HEK293 (cell line): Measurements from ENCODE around the gene PSTPIP2.

Experiments
- CTCF ChIA-PET: fragments of 350-600 bp; formaldehyde crosslinking; extraction: SDS; loops from one replicate; lab custom pipeline; 2021; ENCODE audit warnings: antibody characterized with exemption; lab: Yijun Ruan, JAX
- POLR2A ChIA-PET: fragments of 300-600 bp; formaldehyde crosslinking; extraction: SDS; loops from one replicate; lab custom pipeline; 2020; ENCODE audit warnings: antibody characterized with exemption, inconsistent platforms; lab: Yijun Ruan, JAX
- H3K27ac ChIP-seq: fragments of 200-500 bp; sonication (Bioruptor generic); 2 replicates; pipeline ENCODE4 v1.5.1; 2014; ENCODE audit warnings: low read depth, low read length, control low read depth, inconsistent platforms; ENCODE audit errors: extremely low read depth
- H3K36me3 ChIP-seq, 2 experiments: fragments of 200-500 bp in 1 of 2; sonication (Bioruptor generic) in 1 of 2; 1 replicate in 1 of 2; 2 replicates in 1 of 2; pipeline ENCODE4 v1.5.1; 2014 to 2017; ENCODE audit warnings: inconsistent platforms in 2 of 2, low read length in 2 of 2; ENCODE audit not compliant: control insufficient read depth in 2 of 2, insufficient read depth in 1 of 2
- H3K4me1 ChIP-seq: fragments of 200-500 bp; sonication (Bioruptor generic); 2 replicates; pipeline ENCODE4 v1.5.1; 2014; ENCODE audit warnings: mild to moderate bottlenecking, low read length, inconsistent platforms; ENCODE audit not compliant: control insufficient read depth, insufficient read depth
- H3K4me3 ChIP-seq: 2 replicates; pipeline ENCODE4 v1.5.1; 2011; ENCODE audit warnings: low read depth, mild to moderate bottlenecking, control low read depth, low read length, moderate library complexity
- H3K9me3 ChIP-seq: fragments of 200-500 bp; sonication (Bioruptor generic); 2 replicates; pipeline ENCODE4 v1.5.1; 2014; ENCODE audit warnings: low read depth, low read length, inconsistent platforms; ENCODE audit not compliant: control insufficient read depth, insufficient read depth
- AEBP2 ChIP-seq: fragments of 450-650 bp; formaldehyde crosslinking; IDR thresholded peaks from 2 replicates; pipeline ENCODE4 v1.5.1; 2016; ENCODE audit warnings: missing biosample characterization, missing genetic modification characterization, borderline replicate concordance
- GLI4 ChIP-seq: fragments of 450-650 bp; formaldehyde crosslinking; IDR thresholded peaks from 2 replicates; pipeline ENCODE4 v1.5.1; 2016; ENCODE audit warnings: missing biosample characterization, missing genetic modification characterization
- TCF7L2 ChIP-seq: IDR thresholded peaks from 2 replicates; pipeline ENCODE4 v1.6.1; 2011; ENCODE audit warnings: low read depth, mild to moderate bottlenecking, inconsistent platforms, low read length, moderate library complexity, borderline replicate concordance
- ZNF114 ChIP-seq: fragments of 450-650 bp; formaldehyde crosslinking; IDR thresholded peaks from 2 replicates; pipeline ENCODE4 v1.5.0; 2017; ENCODE audit warnings: missing biosample characterization, missing genetic modification characterization
- ZNF140 ChIP-seq: fragments of 450-650 bp; formaldehyde crosslinking; IDR thresholded peaks from 2 replicates; pipeline ENCODE4 v1.5.1; 2016; ENCODE audit warnings: missing biosample characterization, missing genetic modification characterization
- ZNF155 ChIP-seq: fragments of 450-650 bp; formaldehyde crosslinking; IDR thresholded peaks from 2 replicates; pipeline ENCODE4 v1.5.1; 2016; ENCODE audit warnings: missing biosample characterization, missing genetic modification characterization
- ZNF157 ChIP-seq: fragments of 450-650 bp; formaldehyde crosslinking; IDR thresholded peaks from 2 replicates; pipeline ENCODE4 v1.5.1; 2016; ENCODE audit warnings: missing biosample characterization, missing genetic modification characterization
- ZNF2 ChIP-seq: fragments of 450-650 bp; formaldehyde crosslinking; IDR thresholded peaks from 2 replicates; pipeline ENCODE4 v1.5.1; 2016; ENCODE audit warnings: missing biosample characterization, missing genetic modification characterization
- ZNF248 ChIP-seq: fragments of 450-650 bp; formaldehyde crosslinking; IDR thresholded peaks from 2 replicates; pipeline ENCODE4 v1.5.1; 2017; ENCODE audit warnings: missing biosample characterization, missing genetic modification characterization
- ZNF274 ChIP-seq, 2 experiments: fragments of 200-500 bp in 1 of 2; fragments of 450-650 bp in 1 of 2; sonication (Bioruptor generic) in 1 of 2; formaldehyde crosslinking in 1 of 2; IDR thresholded peaks; 2 replicates each; pipeline versions ENCODE4 v1.5.1 to v1.6.1; 2014 to 2016; ENCODE audit warnings: borderline replicate concordance in 1 of 2, inconsistent platforms in 1 of 2, low read length in 1 of 2, missing biosample characterization in 1 of 2, missing genetic modification characterization in 1 of 2
- ZNF280C ChIP-seq: fragments of 450-650 bp; formaldehyde crosslinking; IDR thresholded peaks from 2 replicates; pipeline ENCODE4 v1.5.1; 2016; ENCODE audit warnings: missing biosample characterization, missing genetic modification characterization
- ZNF366 ChIP-seq: fragments of 450-650 bp; formaldehyde crosslinking; conservative IDR thresholded peaks from 2 replicates; pipeline ENCODE4 v1.5.1; 2016; ENCODE audit warnings: missing biosample characterization, missing genetic modification characterization
- ZNF391 ChIP-seq: fragments of 450-650 bp; formaldehyde crosslinking; IDR thresholded peaks from 2 replicates; pipeline ENCODE4 v1.5.1; 2016; ENCODE audit warnings: low read depth, missing biosample characterization, missing genetic modification characterization, borderline replicate concordance
- ZNF416 ChIP-seq: fragments of 450-650 bp; formaldehyde crosslinking; IDR thresholded peaks from 2 replicates; pipeline ENCODE4 v1.5.1; 2016; ENCODE audit warnings: missing biosample characterization, missing genetic modification characterization
- ZNF48 ChIP-seq: fragments of 450-650 bp; formaldehyde crosslinking; IDR thresholded peaks from 2 replicates; pipeline ENCODE4 v1.5.1; 2016; ENCODE audit warnings: missing biosample characterization, missing genetic modification characterization
- ZNF501 ChIP-seq: fragments of 450-650 bp; formaldehyde crosslinking; IDR thresholded peaks from 2 replicates; pipeline ENCODE4 v1.5.1; 2016; ENCODE audit warnings: missing biosample characterization, missing genetic modification characterization
- ZNF514 ChIP-seq: fragments of 450-650 bp; formaldehyde crosslinking; IDR thresholded peaks from 2 replicates; pipeline ENCODE4 v1.5.1; 2016; ENCODE audit warnings: missing biosample characterization, missing genetic modification characterization
- ZNF664 ChIP-seq: fragments of 450-650 bp; formaldehyde crosslinking; IDR thresholded peaks from 2 replicates; pipeline ENCODE4 v1.5.1; 2016; ENCODE audit warnings: missing biosample characterization, missing genetic modification characterization
- ZNF677 ChIP-seq: fragments of 450-650 bp; IDR thresholded peaks from 2 replicates; pipeline ENCODE4 v1.5.0; 2018; ENCODE audit warnings: missing biosample characterization, mild to moderate bottlenecking, missing genetic modification characterization, moderate library complexity
- TF ChIP-seq, protein P1 (sequence below): fragments of 450-650 bp; formaldehyde crosslinking; IDR thresholded peaks from 2 replicates; pipeline ENCODE4 v1.5.1; 2017; ENCODE audit warnings: missing biosample characterization, missing genetic modification characterization
- TF ChIP-seq, protein P2 (sequence below): fragments of 450-650 bp; formaldehyde crosslinking; IDR thresholded peaks from 2 replicates; pipeline ENCODE4 v1.5.1; 2017; ENCODE audit warnings: missing biosample characterization, missing genetic modification characterization
- TF ChIP-seq, protein P3 (sequence below): sonication (generic); formaldehyde crosslinking; IDR thresholded peaks from 2 replicates; pipeline ENCODE4 v1.8.1; 2022; ENCODE audit warnings: mild to moderate bottlenecking, moderate library complexity, missing genetic modification reagents

PSTPIP2 gene

DNA sequence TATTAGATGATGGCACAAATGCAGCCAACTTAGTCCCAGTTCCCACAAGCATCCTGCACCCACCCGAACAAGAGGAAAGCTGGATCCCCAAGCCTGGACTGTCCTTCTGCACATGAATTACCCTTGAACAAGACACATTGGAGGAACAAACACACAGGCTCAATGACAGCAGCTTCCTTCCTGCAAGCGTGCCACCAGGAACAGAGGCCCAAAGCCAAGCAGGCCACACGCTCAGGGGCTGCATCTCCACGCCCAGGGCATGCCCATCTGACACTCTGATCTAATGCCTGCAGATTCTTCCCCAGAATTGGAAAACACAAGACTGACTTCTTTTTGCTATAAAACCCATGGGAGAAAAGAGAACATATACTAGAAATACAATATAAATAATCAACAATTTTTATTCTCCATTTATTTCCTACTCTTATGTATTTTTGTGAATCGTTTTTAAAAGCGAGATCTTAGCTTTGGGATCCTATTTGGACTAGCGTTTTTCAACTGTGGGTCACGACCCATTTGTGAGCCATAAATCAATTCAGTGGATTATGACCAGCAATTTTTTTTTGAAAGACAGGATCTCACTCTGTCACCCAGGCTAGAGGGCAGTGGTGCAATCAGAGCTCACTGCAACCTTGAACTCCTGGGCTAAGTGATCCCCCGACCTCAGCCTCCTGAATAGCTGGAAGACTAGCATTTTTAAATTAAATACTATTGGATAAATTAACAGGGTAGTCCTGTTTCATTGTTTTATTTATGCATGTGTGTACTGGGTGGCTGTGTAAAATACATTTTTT, 34.4 kb downstream of the PSTPIP2 start (continued):
- TF ChIP-seq, protein P1, sequence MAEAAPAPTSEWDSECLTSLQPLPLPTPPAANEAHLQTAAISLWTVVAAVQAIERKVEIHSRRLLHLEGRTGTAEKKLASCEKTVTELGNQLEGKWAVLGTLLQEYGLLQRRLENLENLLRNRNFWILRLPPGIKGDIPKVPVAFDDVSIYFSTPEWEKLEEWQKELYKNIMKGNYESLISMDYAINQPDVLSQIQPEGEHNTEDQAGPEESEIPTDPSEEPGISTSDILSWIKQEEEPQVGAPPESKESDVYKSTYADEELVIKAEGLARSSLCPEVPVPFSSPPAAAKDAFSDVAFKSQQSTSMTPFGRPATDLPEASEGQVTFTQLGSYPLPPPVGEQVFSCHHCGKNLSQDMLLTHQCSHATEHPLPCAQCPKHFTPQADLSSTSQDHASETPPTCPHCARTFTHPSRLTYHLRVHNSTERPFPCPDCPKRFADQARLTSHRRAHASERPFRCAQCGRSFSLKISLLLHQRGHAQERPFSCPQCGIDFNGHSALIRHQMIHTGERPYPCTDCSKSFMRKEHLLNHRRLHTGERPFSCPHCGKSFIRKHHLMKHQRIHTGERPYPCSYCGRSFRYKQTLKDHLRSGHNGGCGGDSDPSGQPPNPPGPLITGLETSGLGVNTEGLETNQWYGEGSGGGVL (tag by site-specific recombination): no peak
- TF ChIP-seq ZNF366 (tag by site-specific recombination) (no peak), ZNF140 (tag by site-specific recombination) (no peak), ZNF48 (tag by site-specific recombination) (no peak)

DNA sequence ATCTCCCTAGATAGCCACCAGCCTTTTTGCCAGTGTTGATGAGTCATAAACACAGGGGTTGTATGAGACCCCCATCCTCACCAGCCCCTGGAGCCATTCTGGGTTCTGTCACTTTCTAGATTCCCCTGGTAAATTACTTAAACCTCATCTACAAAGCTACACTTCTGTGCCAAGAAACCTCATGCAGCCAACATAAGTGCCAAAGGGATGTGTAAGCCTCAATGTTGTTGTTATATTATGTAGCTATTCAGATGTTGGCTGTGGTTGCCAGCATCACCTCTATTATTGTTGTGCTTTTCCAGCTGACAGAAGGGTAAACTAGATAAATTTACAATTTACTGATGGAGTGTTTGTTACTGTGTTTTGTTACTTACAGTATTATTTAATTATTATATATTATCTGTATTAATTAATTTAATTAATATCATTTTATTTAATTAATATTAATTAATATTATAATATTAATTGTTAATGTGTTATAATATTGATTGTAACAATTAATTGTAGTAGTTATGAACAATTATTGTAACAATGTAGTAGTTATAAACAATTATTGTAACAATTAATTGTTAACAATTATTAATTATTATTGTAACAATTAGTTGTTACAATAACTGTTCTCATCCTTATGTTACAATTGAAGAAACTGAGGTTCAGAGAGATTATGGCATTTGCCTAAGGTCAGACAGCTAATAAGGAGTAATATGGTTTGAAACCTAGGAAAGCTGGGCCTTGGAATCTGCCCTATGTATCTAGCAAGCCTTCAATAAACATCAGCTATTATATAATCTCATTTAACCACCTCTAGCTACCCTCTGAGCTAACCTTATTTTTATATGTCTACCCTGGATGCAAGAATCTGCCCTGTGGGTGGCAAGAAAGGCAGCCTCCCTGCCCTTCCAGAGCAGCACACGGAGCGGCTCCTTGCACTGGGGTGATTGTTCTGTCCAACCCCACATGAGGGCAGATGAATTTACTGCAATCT, 36.1 kb downstream of the PSTPIP2 start:
- ChIA-PET POLR2A (no interaction called here), CTCF (interaction anchor here (1.4 kb wide), 1 partner anchor 38 kb away, joined by 4 read pairs; no protein-coding TSS in a partner anchor)
- H3K4me3 ChIP-seq: no peak overlapping the region
- no peak overlapping the region for H3K27ac ChIP-seq
- no peak for TF ChIP-seq GLI4 (tag by site-specific recombination)
- no peak for TF ChIP-seq ZNF514 (tag by site-specific recombination)
- TF ChIP-seq ZNF155: no peak
- TF ChIP-seq ZNF664 (tag by site-specific recombination): peak; percentile 95
- TF ChIP-seq, protein P2, sequence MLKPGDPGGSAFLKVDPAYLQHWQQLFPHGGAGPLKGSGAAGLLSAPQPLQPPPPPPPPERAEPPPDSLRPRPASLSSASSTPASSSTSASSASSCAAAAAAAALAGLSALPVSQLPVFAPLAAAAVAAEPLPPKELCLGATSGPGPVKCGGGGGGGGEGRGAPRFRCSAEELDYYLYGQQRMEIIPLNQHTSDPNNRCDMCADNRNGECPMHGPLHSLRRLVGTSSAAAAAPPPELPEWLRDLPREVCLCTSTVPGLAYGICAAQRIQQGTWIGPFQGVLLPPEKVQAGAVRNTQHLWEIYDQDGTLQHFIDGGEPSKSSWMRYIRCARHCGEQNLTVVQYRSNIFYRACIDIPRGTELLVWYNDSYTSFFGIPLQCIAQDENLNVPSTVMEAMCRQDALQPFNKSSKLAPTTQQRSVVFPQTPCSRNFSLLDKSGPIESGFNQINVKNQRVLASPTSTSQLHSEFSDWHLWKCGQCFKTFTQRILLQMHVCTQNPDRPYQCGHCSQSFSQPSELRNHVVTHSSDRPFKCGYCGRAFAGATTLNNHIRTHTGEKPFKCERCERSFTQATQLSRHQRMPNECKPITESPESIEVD (tag by site-specific recombination): no peak
- no peak for TF ChIP-seq ZNF248 (tag by site-specific recombination)
- no peak for TF ChIP-seq ZNF114 (tag by site-specific recombination)
- H3K36me3 ChIP-seq: peaks cover 0 to 5% of the 10 kb centered on the region in 2 experiments; a peak in 1 of 3 replicates
- no peaks in the 10 kb centered on the region for H3K4me1 ChIP-seq
- H3K9me3 ChIP-seq: no peaks in the 10 kb centered on the region

- ChIA-PET POLR2A (no interaction called here), CTCF (interaction anchor here (0.6 to 1.5 kb wide), 3 partner anchors 39 to 128 kb away, joined by 3 to 4 read pairs (median 3); no protein-coding TSS in a partner anchor)
- peaks cover 0 to 2% of the 10 kb centered on the region in 2 experiments; a peak in 1 of 3 replicates for H3K36me3 ChIP-seq
- H3K9me3 ChIP-seq: no peaks in the 10 kb centered on the region
- H3K4me1 ChIP-seq: no peaks in the 10 kb centered on the region
- H3K4me3 ChIP-seq: no peak overlapping the region
- no peak overlapping the region for H3K27ac ChIP-seq
- TF ChIP-seq ZNF2 (tag by site-specific recombination) (no peak), ZNF416 (tag by site-specific recombination) (no peak), ZNF280C (tag by site-specific recombination) (no peak), ZNF274 (IDR thresholded peaks at IDR 0.05; ENCODE audit: low read length) (no peak), ZNF274 (tag by site-specific recombination; IDR thresholded peaks at IDR 0.05; ENCODE audit: borderline replicate concordance) (no peak), TCF7L2 (no peak), AEBP2 (tag by site-specific recombination) (no peak), ZNF157 (no peak), ZNF677 (tag by site-specific recombination) (no peak), ZNF391 (no peak), ZNF501 (tag by site-specific recombination) (no peak)
- TF ChIP-seq, protein P3, sequence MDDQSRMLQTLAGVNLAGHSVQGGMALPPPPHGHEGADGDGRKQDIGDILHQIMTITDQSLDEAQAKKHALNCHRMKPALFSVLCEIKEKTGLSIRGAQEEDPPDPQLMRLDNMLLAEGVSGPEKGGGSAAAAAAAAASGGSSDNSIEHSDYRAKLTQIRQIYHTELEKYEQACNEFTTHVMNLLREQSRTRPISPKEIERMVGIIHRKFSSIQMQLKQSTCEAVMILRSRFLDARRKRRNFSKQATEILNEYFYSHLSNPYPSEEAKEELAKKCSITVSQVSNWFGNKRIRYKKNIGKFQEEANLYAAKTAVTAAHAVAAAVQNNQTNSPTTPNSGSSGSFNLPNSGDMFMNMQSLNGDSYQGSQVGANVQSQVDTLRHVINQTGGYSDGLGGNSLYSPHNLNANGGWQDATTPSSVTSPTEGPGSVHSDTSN (CRISPR knock-in tag): no peak
Observed at GRCh38 chr18:46034230-46034629, 37.8 kb downstream of the PSTPIP2 start.
